Keratinocyte (primary cell): ENCODE measurements around the gene TPCN2. TPM values are rescaled to one million over a fixed set of nuclear protein-coding genes. Genes with fewer than 3 reads are reported as not detected.
A peak's percentile ranks its signal among the peaks of the same experiment; 100 is the strongest.

Experiments used
- DNase-seq: peaks from one replicate; pipeline ENCODE4 v3.0.0-alpha.2; 2011; ENCODE audit warnings: low read depth, missing footprints, low spot score
- FAIRE-seq: peaks from 2 replicates; lab custom pipeline; 2011; peaks lifted over from hg19 to GRCh38; lab: Jason Lieb, UNC
- H2AFZ ChIP-seq: 2 replicates; pipeline ENCODE4 v1.6.0; 2012; ENCODE audit warnings: low read length, control low read depth, inconsistent platforms; ENCODE audit not compliant: control insufficient read depth
- H3K27ac ChIP-seq: 2 replicates; pipeline ENCODE4 v1.5.1; 2011; ENCODE audit warnings: low read length; ENCODE audit not compliant: control insufficient read depth, insufficient read depth
- H3K27me3 ChIP-seq: 3 replicates; pipeline ENCODE4 v1.6.0; 2011; ENCODE audit warnings: low read length; ENCODE audit not compliant: control insufficient read depth, insufficient read depth; ENCODE audit errors: extremely low read depth
- H3K36me3 ChIP-seq, 2 experiments: 2 replicates in 1 of 2; 3 replicates in 1 of 2; pipeline ENCODE4 v1.5.1; 2011; ENCODE audit warnings: low read length in 2 of 2, mild to moderate bottlenecking in 1 of 2; ENCODE audit not compliant: control insufficient read depth in 2 of 2, insufficient read depth in 2 of 2; ENCODE audit errors: extremely low read depth in 1 of 2
- H3K4me1 ChIP-seq: 3 replicates; pipeline ENCODE4 v1.5.1; 2011; ENCODE audit warnings: low read length; ENCODE audit not compliant: control insufficient read depth, insufficient read depth; ENCODE audit errors: extremely low read depth
- H3K4me2 ChIP-seq: 3 replicates; pipeline ENCODE4 v1.6.0; 2011; ENCODE audit warnings: low read depth, low read length; ENCODE audit not compliant: control insufficient read depth, insufficient read depth; ENCODE audit errors: extremely low read depth
- H3K4me3 ChIP-seq, 3 experiments: fragments of 200-600 bp in 1 of 3; sonication (generic) in 1 of 3; 2 replicates in 2 of 3; 3 replicates in 1 of 3; pipeline ENCODE4 v1.5.1; 2011 to 2016; ENCODE audit warnings: low read length in 3 of 3, mild to moderate bottlenecking in 3 of 3, control low read depth in 2 of 3, inconsistent platforms in 1 of 3, low read depth in 1 of 3, mixed read lengths in 1 of 3, mixed run types in 1 of 3, moderate library complexity in 1 of 3; ENCODE audit not compliant: control insufficient read depth in 2 of 3, insufficient read depth in 2 of 3; ENCODE audit errors: extremely low read depth in 1 of 3
- H3K79me2 ChIP-seq: 2 replicates; pipeline ENCODE4 v1.6.0; 2012; ENCODE audit warnings: low read length; ENCODE audit not compliant: control insufficient read depth, insufficient read depth
- H3K9ac ChIP-seq: 3 replicates; pipeline ENCODE4 v1.6.0; 2011; ENCODE audit warnings: low read length; ENCODE audit not compliant: control insufficient read depth, insufficient read depth; ENCODE audit errors: extremely low read depth
- H3K9me1 ChIP-seq: 3 replicates; pipeline ENCODE4 v1.6.0; 2011; ENCODE audit warnings: low read length; ENCODE audit not compliant: control insufficient read depth, insufficient read depth; ENCODE audit errors: extremely low read depth
- H3K9me3 ChIP-seq: 2 replicates; pipeline ENCODE4 v1.5.1; 2012; ENCODE audit warnings: low read depth, low read length; ENCODE audit not compliant: control insufficient read depth
- H4K20me1 ChIP-seq: 3 replicates; pipeline ENCODE4 v1.6.0; 2011; ENCODE audit warnings: low read length; ENCODE audit not compliant: control insufficient read depth, insufficient read depth; ENCODE audit errors: extremely low read depth
- EZH2 ChIP-seq: IDR thresholded peaks from one replicate; pipeline ENCODE4 v1.6.1; 2012; ENCODE audit warnings: inconsistent platforms, mild to moderate bottlenecking, low read length, moderate library complexity
- dilution Hi-C: fragments of 300-500 bp; cut with MboI; formaldehyde crosslinking; loops from one replicate; pipeline ENCODE4 v1.7.0; 2020; ENCODE audit warnings: low sequenced_read_pairs; ENCODE audit not compliant: extremely low pct_ligation_motif_present
- polyA plus RNA-seq, 5 experiments: library from polyadenylated mRNA; depleted of rRNA in 3 of 5; stranded (reverse) in 3 of 5; stranded (forward) in 1 of 5; unstranded in 1 of 5; fragments of >200 nt; gene quantifications; 1 replicate in 1 of 5; 2 replicates in 3 of 5; 3 replicates in 1 of 5; pipeline versions ENCODE4 v1.2.1 to v1.2.3, GENCODE V29; 2011 to 2012; ENCODE audit warnings: missing spikeins in 2 of 5, low read depth in 1 of 5, low replicate concordance in 1 of 5
- TF ChIP-seq, protein P1 (sequence below), 3 experiments: IDR thresholded peaks in 1 of 3; conservative IDR thresholded peaks in 1 of 3; optimal IDR thresholded peaks in 1 of 3; 2 replicates in 2 of 3; 3 replicates in 1 of 3; pipeline versions ENCODE3 to v1.5.1; 2011; ENCODE audit warnings: low read length in 3 of 3, mild to moderate bottlenecking in 3 of 3, moderate library complexity in 2 of 3, control low read depth in 1 of 3, inconsistent platforms in 1 of 3; ENCODE audit not compliant: insufficient read depth in 2 of 3; ENCODE audit errors: extremely low read depth in 1 of 3

TPCN2 gene
- polyA plus RNA-seq, 1 donor (not counting 4 experiments of a cell fraction or from before 2014, with no cell fraction given) = 7.7 TPM

GRCh38 chr11:69008737-69009440, 39.8 kb upstream of the TPCN2 start:
- FAIRE-seq (peak; percentile 60), DNase-seq (peak; percentile 92)
- Histone ChIP-seq H3K36me3 (no peaks in the 10 kb centered on the region), H3K27ac (peak overlapping the region; percentile 62), H3K4me2 (peak overlapping the region; percentile 68), H3K79me2 (no peaks in the 10 kb centered on the region), H3K9ac (peak overlapping the region; percentile 67), H3K27me3 (peaks cover 14% of the 10 kb centered on the region), H4K20me1 (no peaks in the 10 kb centered on the region), H3K4me1 (peaks cover 33% of the 10 kb centered on the region), H3K4me3 (no peak overlapping the region), H2AFZ (peak overlapping the region; percentile 44), H3K9me3 (no peaks in the 10 kb centered on the region), H3K9me1 (peaks cover 4% of the 10 kb centered on the region)
- dilution Hi-C loops = no loop called here
- TF ChIP-seq EZH2 = no peak
- TF ChIP-seq, protein P1, sequence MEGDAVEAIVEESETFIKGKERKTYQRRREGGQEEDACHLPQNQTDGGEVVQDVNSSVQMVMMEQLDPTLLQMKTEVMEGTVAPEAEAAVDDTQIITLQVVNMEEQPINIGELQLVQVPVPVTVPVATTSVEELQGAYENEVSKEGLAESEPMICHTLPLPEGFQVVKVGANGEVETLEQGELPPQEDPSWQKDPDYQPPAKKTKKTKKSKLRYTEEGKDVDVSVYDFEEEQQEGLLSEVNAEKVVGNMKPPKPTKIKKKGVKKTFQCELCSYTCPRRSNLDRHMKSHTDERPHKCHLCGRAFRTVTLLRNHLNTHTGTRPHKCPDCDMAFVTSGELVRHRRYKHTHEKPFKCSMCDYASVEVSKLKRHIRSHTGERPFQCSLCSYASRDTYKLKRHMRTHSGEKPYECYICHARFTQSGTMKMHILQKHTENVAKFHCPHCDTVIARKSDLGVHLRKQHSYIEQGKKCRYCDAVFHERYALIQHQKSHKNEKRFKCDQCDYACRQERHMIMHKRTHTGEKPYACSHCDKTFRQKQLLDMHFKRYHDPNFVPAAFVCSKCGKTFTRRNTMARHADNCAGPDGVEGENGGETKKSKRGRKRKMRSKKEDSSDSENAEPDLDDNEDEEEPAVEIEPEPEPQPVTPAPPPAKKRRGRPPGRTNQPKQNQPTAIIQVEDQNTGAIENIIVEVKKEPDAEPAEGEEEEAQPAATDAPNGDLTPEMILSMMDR (optimal IDR thresholded peaks at IDR 0.05 in 1 of 3, IDR thresholded peaks at IDR 0.05 in 1 of 3, conservative IDR thresholded peaks at IDR 0.05 in 1 of 3; ENCODE audit: extremely low read depth in 1 of 3, insufficient read depth in 2 of 3, low read length in 3 of 3) = no peak

DNA sequence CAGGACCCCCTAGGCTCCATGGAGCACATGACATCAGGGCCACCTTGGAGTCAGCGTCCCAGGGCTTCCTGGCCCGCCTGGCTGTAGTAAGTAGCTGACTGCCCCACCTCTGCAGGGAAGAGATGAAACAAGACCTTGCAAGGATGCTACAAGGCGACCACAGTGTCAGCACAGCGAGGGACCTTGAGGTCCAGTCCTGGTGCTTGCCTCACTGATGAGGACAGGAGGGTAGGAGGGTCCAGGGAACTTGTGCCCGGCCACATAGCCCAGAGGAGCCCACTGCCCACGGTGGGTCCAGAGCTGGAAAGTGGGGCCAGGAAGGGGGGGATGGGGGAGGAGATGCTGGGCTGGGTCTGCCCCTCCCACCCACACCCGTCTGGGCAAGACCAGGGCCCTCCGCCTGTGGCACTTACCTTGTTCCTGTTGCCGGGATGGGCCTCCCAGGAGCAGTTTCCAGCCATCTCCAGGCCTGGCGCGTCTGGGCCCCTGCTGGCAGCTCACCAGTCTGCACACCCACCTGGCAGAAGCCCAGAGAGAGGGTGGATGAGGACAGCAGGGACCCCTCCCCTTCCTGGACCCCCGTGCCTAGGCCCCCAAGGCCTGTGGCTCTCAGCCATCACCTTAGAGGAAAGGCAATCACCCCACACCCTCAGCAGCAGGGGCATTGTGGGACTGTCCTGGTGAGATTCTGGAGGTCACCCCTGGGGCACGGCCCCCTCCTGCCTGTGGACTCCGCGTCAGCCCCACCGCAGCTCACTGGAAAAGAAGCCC, 39.1 kb upstream of the TPCN2 start:
- H3K27me3 ChIP-seq = peaks cover 21% of the 10 kb centered on the region

More for the DNA sequence above, 39.1 kb upstream of the TPCN2 start:
- DNase-seq (no peak), FAIRE-seq (no peak)
- H3K9ac ChIP-seq = peak overlapping the region; percentile 67
- TF ChIP-seq EZH2 = no peak
- TF ChIP-seq, protein P1 (optimal IDR thresholded peaks at IDR 0.05 in 1 of 3, IDR thresholded peaks at IDR 0.05 in 1 of 3, conservative IDR thresholded peaks at IDR 0.05 in 1 of 3; ENCODE audit: extremely low read depth in 1 of 3, insufficient read depth in 2 of 3, low read length in 3 of 3) = peak in 1 of 3 experiments; percentile 7
- no peaks in the 10 kb centered on the region for H3K9me3 ChIP-seq
- no peaks in the 10 kb centered on the region for H3K79me2 ChIP-seq
- no peaks in the 10 kb centered on the region for H3K36me3 ChIP-seq
- peak overlapping the region; percentile 62 for H3K27ac ChIP-seq
- peaks cover 4% of the 10 kb centered on the region for H3K9me1 ChIP-seq
- dilution Hi-C loops = no loop called here
- H3K4me1 ChIP-seq = peaks cover 33% of the 10 kb centered on the region
- H3K4me3 ChIP-seq = no peak overlapping the region
- peak overlapping the region; percentile 68 for H3K4me2 ChIP-seq
- no peaks in the 10 kb centered on the region for H4K20me1 ChIP-seq
- no peak overlapping the region for H2AFZ ChIP-seq
